Neural progenitor cell (in vitro differentiated cells): ENCODE results near the gene SCIN. TPM values are rescaled to one million over a fixed set of nuclear protein-coding genes. Genes with fewer than 3 reads are reported as not detected.

Experiments
- DNase-seq: peaks from one replicate; pipeline ENCODE4 v3.0.0-alpha.2; 2016; ENCODE audit warnings: low spot score
- H2AFZ ChIP-seq: fragments of 200-600 bp; sonication (generic); replicated peaks from 2 replicates; pipeline ENCODE4 v1.6.1; 2016; ENCODE audit warnings: antibody characterized with exemption
- H3F3A ChIP-seq: fragments of 200-600 bp; sonication (generic); 2 replicates; pipeline ENCODE4 v1.6.1; 2016; ENCODE audit warnings: antibody characterized with exemption, low read depth
- H3K27ac ChIP-seq: fragments of 200-600 bp; sonication (generic); 2 replicates; pipeline ENCODE4 v1.5.1; 2016; ENCODE audit warnings: mild to moderate bottlenecking
- H3K27me3 ChIP-seq: fragments of 200-600 bp; sonication (generic); 2 replicates; pipeline ENCODE4 v1.6.1; 2016; ENCODE audit warnings: mild to moderate bottlenecking, moderate library complexity
- H3K36me3 ChIP-seq: fragments of 200-600 bp; sonication (generic); 2 replicates; pipeline ENCODE4 v1.5.1; 2016
- H3K4me1 ChIP-seq: fragments of 200-600 bp; sonication (generic); 2 replicates; pipeline ENCODE4 v1.6.1; 2016; ENCODE audit warnings: mixed run types
- H3K4me2 ChIP-seq: fragments of 200-600 bp; sonication (generic); 2 replicates; pipeline ENCODE4 v1.6.1; 2016
- H3K4me3 ChIP-seq: fragments of 200-600 bp; sonication (generic); 2 replicates; pipeline ENCODE4 v1.5.1; 2016
- H3K79me2 ChIP-seq: fragments of 200-600 bp; sonication (generic); 2 replicates; pipeline ENCODE4 v1.6.1; 2016; ENCODE audit warnings: low read depth
- H3K9ac ChIP-seq: fragments of 200-600 bp; sonication (generic); 2 replicates; pipeline ENCODE4 v1.6.1; 2016
- H3K9me3 ChIP-seq: fragments of 200-600 bp; sonication (generic); 2 replicates; pipeline ENCODE4 v1.5.1; 2016; ENCODE audit warnings: low read depth
- H4K20me1 ChIP-seq: fragments of 200-600 bp; sonication (generic); 2 replicates; pipeline ENCODE4 v1.6.1; 2016; ENCODE audit warnings: low read depth
- H3K27ac Mint-ChIP-seq: 3 replicates; pipeline ENCODE4 v1.8.0; 2021; ENCODE audit warnings: mixed read lengths
- H3K27me3 Mint-ChIP-seq: 2 replicates; pipeline ENCODE4 v1.8.0; 2022; ENCODE audit warnings: low read depth, mild to moderate bottlenecking, inconsistent platforms, moderate library complexity, mixed read lengths; ENCODE audit not compliant: insufficient read depth
- H3K36me3 Mint-ChIP-seq: 3 replicates; pipeline ENCODE4 v1.8.0; 2021; ENCODE audit warnings: mixed read lengths
- H3K4me1 Mint-ChIP-seq: 3 replicates; pipeline ENCODE4 v1.8.0; 2021; ENCODE audit warnings: mixed read lengths
- H3K4me3 Mint-ChIP-seq: 3 replicates; pipeline ENCODE4 v1.8.0; 2021; ENCODE audit warnings: mild to moderate bottlenecking, moderate library complexity, mixed read lengths
- H3K9me3 Mint-ChIP-seq: 3 replicates; pipeline ENCODE4 v1.8.0; 2020; ENCODE audit warnings: mixed read lengths
- CTCF ChIP-seq: fragments of 200-600 bp; sonication (generic); IDR thresholded peaks from 2 replicates; pipeline ENCODE4 v1.5.1; 2017; ENCODE audit warnings: antibody characterized with exemption, mild to moderate bottlenecking
- EZH2 ChIP-seq: fragments of 200-600 bp; sonication (generic); IDR thresholded peaks from 2 replicates; pipeline ENCODE4 v1.6.1; 2017; ENCODE audit warnings: antibody characterized with exemption, mild to moderate bottlenecking, moderate library complexity
- EZH2phosphoT487 ChIP-seq: fragments of 200-600 bp; sonication (generic); IDR thresholded peaks from 2 replicates; pipeline ENCODE4 v1.6.1; 2017; ENCODE audit warnings: antibody characterized with exemption
- total RNA-seq: library from RNA; depleted of rRNA; stranded (reverse); fragments of >200 nt; gene quantifications from 2 replicates; pipeline ENCODE4 v1.2.3, GENCODE V29; 2015; ENCODE audit warnings: low replicate concordance

SCIN gene
- total RNA-seq, 1 donor from 2014 or later, result not detected

- H3K9me3 ChIP-seq, result no peaks in the 10 kb centered on the region
- DNase-seq, result no peak
- no peak overlapping the region for H2AFZ ChIP-seq
- no peak overlapping the region for H3K27ac ChIP-seq
- H3K4me3 ChIP-seq, result no peak overlapping the region
- no peak overlapping the region for H3K9ac ChIP-seq
- H3F3A ChIP-seq, result no peaks in the 10 kb centered on the region
- H3K4me1 Mint-ChIP-seq, result no peaks in the 10 kb centered on the region
- TF ChIP-seq EZH2phosphoT487, result no peak
- TF ChIP-seq EZH2, result no peak
- TF ChIP-seq CTCF, result no peak
- H3K36me3 Mint-ChIP-seq, result no peaks in the 10 kb centered on the region
- no peaks in the 10 kb centered on the region for H3K79me2 ChIP-seq
- no peaks in the 10 kb centered on the region for H3K27me3 ChIP-seq
- no peaks in the 10 kb centered on the region for H3K4me1 ChIP-seq
- no peak overlapping the region for H3K4me3 Mint-ChIP-seq
- H3K27me3 Mint-ChIP-seq, result peaks cover 2% of the 10 kb centered on the region
- no peaks in the 10 kb centered on the region for H3K36me3 ChIP-seq
- no peaks in the 10 kb centered on the region for H4K20me1 ChIP-seq
- H3K9me3 Mint-ChIP-seq, result peaks cover 8% of the 10 kb centered on the region
- H3K4me2 ChIP-seq, result no peak overlapping the region
- H3K27ac Mint-ChIP-seq, result no peak overlapping the region
Observed at GRCh38 chr7:12539681-12540080, 30.8 kb upstream of the SCIN start.

DNA sequence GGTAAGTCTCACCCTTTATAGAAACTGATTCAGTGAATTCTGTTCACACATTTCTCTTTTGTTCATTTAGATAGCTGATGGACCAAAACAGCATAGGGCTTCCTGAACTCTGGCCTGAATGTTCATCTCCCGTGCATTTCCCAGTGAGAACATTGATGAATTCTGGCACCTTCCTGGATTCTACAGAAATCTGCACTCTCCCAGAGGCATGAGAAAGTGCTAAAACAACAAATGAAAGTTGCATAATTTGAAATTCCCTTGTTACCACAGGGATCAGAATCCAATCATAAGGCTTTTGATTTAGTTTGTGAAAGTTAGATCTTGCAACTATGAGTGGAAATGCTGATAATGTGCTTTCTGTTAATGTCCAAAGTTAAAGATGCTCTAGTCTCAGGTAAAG, 29.7 kb upstream of the SCIN start:
- H3K4me3 ChIP-seq, result no peak overlapping the region
- no peaks in the 10 kb centered on the region for H3K27me3 ChIP-seq
- H3K4me1 ChIP-seq, result no peaks in the 10 kb centered on the region
- Mint-ChIP-seq H3K27me3 (peaks cover 2% of the 10 kb centered on the region), H3K27ac (no peak overlapping the region), H3K9me3 (peaks cover 8% of the 10 kb centered on the region), H3K4me1 (no peaks in the 10 kb centered on the region), H3K4me3 (no peak overlapping the region), H3K36me3 (no peaks in the 10 kb centered on the region)
- no peak overlapping the region for H3K27ac ChIP-seq
- no peaks in the 10 kb centered on the region for H3K9me3 ChIP-seq
- no peak for DNase-seq
- no peaks in the 10 kb centered on the region for H3F3A ChIP-seq
- H3K36me3 ChIP-seq, result no peaks in the 10 kb centered on the region
- no peak overlapping the region for H3K9ac ChIP-seq
- no peak overlapping the region for H2AFZ ChIP-seq
- TF ChIP-seq CTCF (no peak), EZH2 (no peak), EZH2phosphoT487 (no peak)
- no peak overlapping the region for H3K4me2 ChIP-seq
- H3K79me2 ChIP-seq, result no peaks in the 10 kb centered on the region
- no peaks in the 10 kb centered on the region for H4K20me1 ChIP-seq

- H3K9me3 Mint-ChIP-seq, result no peaks in the 10 kb centered on the region
- H3K4me2 ChIP-seq, result no peak overlapping the region
- H2AFZ ChIP-seq, result no peak overlapping the region
- DNase-seq, result no peak
- H3K9ac ChIP-seq, result no peak overlapping the region
- TF ChIP-seq EZH2, result no peak
- TF ChIP-seq CTCF, result no peak
- no peak for TF ChIP-seq EZH2phosphoT487
- no peaks in the 10 kb centered on the region for H3K36me3 ChIP-seq
- H4K20me1 ChIP-seq, result no peaks in the 10 kb centered on the region
- H3K27ac ChIP-seq, result no peak overlapping the region
- no peak overlapping the region for H3K27ac Mint-ChIP-seq
- H3K4me1 Mint-ChIP-seq, result no peaks in the 10 kb centered on the region
- no peaks in the 10 kb centered on the region for H3K4me1 ChIP-seq
- H3K4me3 ChIP-seq, result no peak overlapping the region
- H3K36me3 Mint-ChIP-seq, result no peaks in the 10 kb centered on the region
- H3K27me3 ChIP-seq, result no peaks in the 10 kb centered on the region
- no peak overlapping the region for H3K4me3 Mint-ChIP-seq
- H3K27me3 Mint-ChIP-seq, result peaks cover 2% of the 10 kb centered on the region
- no peaks in the 10 kb centered on the region for H3K9me3 ChIP-seq
- H3K79me2 ChIP-seq, result no peaks in the 10 kb centered on the region
- H3F3A ChIP-seq, result no peaks in the 10 kb centered on the region
Observed at GRCh38 chr7:12543586-12543985, 26.9 kb upstream of the SCIN start.

GRCh38 chr7:12549106-12549505, 21.4 kb upstream of the SCIN start:
- Mint-ChIP-seq H3K27ac (no peak overlapping the region), H3K4me3 (no peak overlapping the region), H3K9me3 (no peaks in the 10 kb centered on the region), H3K36me3 (no peaks in the 10 kb centered on the region), H3K27me3 (peaks cover 2% of the 10 kb centered on the region), H3K4me1 (no peaks in the 10 kb centered on the region)
- Histone ChIP-seq H3K9ac (no peak overlapping the region), H3K27me3 (no peaks in the 10 kb centered on the region), H3K4me2 (no peak overlapping the region), H2AFZ (no peak overlapping the region), H3K9me3 (no peaks in the 10 kb centered on the region), H3F3A (no peaks in the 10 kb centered on the region), H4K20me1 (no peaks in the 10 kb centered on the region), H3K4me3 (no peak overlapping the region), H3K36me3 (no peaks in the 10 kb centered on the region), H3K4me1 (no peaks in the 10 kb centered on the region), H3K27ac (no peak overlapping the region), H3K79me2 (no peaks in the 10 kb centered on the region)
- TF ChIP-seq EZH2phosphoT487, result no peak
- no peak for TF ChIP-seq CTCF
- TF ChIP-seq EZH2, result no peak
- no peak for DNase-seq
